HG03039 (cell line): ENCODE measurements around the gene CNDP2.
A peak's percentile ranks its signal among the peaks of the same experiment; 100 is the strongest.

ENCODE experiments used
- ATAC-seq: cut with Tn5 transposase; IDR thresholded peaks from one replicate; pipeline ENCODE4 v1.9.1; 2021; ENCODE audit warnings: mild to moderate bottlenecking, moderate library complexity; ENCODE audit not compliant: unreplicated experiment

CNDP2 gene

DNA sequence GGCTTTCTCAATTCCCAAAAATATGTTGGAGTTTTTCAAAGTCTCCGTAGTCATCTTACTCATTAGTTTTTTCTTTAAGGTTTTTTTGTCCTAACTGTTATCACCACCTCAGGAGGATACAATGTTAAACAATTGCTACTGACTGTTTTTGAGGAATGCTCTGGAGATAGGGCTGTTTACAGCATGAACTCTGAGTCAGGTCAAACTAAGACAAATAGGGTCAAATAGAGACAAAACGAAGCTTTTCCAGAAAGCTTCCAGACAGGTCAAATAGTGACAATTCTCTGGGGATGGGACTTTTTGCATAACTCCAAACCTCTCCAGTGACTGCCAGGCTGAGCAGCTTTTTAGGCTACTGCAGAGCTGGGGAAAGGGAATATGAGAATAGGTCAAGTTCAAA is 23.9 kb upstream of the CNDP2 start:
- no peak for ATAC-seq

GRCh38 chr18:74473976-74474640 is 22.1 kb upstream of the CNDP2 start:
- no peak for ATAC-seq

DNA sequence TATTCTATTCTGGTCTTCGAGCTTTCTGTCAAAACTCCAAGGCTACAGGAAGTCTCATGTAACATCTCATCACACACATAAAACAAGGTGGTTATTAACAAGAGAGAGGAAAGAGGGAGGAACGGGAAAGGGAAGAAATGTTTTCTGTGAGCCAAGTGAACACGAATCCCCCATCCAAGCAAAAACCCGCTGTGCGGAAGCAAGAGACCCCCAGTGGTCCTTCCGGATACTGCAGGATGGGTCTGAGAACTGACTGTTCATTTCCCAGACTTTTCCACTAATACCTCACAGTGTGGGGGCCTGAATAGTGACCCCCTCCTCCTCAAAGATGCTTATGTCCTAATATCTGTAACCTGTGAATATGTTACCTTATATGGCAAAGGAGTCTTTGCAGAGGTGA is 20.0 kb upstream of the CNDP2 start:
- no peak for ATAC-seq

DNA sequence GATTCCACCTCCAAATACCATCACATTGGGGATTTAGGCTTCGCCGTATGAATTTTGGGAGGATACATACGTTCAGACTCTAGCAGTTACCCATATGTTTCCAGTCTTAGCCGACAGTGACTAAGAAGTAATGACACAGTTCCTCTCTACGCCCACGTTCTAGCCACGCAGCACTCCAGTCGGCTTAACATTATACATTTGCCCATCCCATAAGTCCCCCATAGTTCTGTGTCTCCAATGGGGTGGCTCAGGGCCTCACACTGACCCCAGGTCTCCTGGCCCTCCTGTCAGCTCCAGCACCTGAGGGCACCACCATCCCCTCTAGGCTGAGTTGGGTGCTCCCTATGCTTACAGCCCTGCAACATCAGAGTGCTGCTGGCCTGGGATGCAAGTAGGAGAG is 18.4 kb upstream of the CNDP2 start:
- no peak for ATAC-seq

GRCh38 chr18:74478316-74478715 is 17.8 kb upstream of the CNDP2 start:
- ATAC-seq, result no peak

DNA sequence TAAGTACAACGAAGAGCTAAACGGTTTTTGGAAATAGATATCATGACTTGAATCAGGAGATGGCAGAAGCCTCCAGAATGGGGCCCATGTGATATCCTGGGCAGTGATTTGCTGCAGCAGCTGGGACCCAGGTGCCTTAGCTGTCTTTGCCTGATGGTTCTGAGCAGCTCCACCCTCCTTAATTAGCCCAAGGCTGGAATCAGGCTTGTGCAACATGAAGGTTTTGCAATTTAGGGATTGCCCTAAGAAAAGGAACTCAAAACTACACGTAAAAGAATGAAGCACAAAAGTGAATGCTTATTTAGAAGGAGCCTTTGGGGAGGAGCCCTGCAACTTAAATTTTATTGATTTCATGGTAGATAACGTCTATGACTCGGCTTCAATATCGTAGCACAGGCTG is 17.3 kb upstream of the CNDP2 start:
- ATAC-seq, result no peak

DNA sequence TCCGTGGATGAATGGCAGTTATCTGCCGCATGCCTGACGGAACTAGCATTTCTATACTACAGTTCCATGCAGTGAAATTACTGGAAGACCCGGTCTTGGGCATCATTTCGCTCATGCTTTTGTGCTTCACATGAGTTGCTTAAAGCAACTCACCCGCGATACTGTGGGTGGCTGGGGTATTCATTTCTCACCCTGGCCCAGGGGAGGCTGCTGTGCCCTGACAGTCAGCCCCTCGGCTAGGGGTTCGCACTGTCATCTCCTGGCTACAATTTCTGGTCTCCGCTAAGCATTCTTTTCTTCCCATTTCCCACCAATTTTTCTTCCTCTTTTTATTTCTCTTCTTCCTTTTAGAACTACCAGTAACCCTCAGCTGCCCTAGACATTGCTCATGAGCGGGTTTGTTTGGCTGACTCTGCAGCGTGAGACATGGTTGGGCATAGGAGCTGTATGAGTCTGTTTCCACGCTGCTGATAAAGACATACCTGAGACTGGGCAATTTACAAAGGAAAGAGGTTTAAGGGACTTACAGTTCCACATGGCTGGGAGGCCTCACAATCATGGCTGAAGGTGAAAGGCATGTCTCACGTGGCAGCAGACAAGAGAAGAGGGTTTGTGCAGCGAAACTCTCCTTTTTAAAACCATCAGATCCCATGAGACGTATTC is 16.5 kb upstream of the CNDP2 start:
- no peak for ATAC-seq

DNA sequence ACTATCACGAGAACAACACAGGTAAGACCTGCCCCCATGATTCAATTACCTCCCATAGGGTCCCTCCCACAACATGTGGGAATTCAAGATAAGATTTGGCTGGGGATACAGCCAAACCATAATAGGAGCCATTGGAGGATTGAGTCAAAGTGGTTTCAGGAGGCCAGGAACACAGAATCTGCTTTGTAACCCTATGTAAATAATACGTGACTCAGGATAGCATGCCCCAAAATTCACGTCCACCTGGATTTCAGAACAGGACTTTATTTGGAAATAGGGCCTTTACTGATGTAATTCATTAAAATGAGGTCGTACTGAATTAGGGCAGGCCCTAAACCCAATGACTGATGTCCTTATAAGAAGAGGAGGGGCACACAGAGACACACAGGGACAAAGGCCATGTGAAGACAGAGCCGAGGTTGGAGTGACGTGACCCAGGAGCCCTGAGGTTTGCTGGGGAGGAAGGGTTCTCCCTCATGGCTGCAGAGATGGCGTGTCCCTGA is 16.0 kb upstream of the CNDP2 start:
- ATAC-seq, result no peak

GRCh38 chr18:74482697-74483096 is 13.5 kb upstream of the CNDP2 start:
- ATAC-seq, result no peak

GRCh38 chr18:74486119-74486849 is 9.9 kb upstream of the CNDP2 start:
- no peak for ATAC-seq

DNA sequence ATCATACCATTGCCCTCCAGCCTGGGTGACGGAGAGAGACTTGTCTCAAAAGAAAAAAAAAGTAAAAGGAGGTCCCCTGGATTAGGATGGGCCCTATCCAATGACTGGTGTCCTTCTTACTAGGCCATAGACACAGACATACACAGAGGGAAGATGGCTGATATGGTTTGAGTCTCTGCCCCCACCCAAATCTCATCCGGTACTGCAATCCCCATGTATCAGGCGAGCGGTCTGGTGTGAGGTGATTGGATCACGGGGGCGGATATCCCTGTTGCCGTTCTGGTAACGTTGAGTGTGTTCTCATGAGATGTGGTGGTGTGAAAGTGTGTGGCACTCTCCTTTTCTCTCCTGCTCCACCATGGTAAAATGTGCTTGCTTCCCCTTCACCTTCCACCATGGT is 7.8 kb upstream of the CNDP2 start:
- ATAC-seq, result no peak

GRCh38 chr18:74488864-74489263 is 7.3 kb upstream of the CNDP2 start:
- ATAC-seq, result no peak

GRCh38 chr18:74489676-74490075 is 6.5 kb upstream of the CNDP2 start:
- ATAC-seq, result no peak

GRCh38 chr18:74492259-74492658 is 3.9 kb upstream of the CNDP2 start:
- ATAC-seq, result no peak

DNA sequence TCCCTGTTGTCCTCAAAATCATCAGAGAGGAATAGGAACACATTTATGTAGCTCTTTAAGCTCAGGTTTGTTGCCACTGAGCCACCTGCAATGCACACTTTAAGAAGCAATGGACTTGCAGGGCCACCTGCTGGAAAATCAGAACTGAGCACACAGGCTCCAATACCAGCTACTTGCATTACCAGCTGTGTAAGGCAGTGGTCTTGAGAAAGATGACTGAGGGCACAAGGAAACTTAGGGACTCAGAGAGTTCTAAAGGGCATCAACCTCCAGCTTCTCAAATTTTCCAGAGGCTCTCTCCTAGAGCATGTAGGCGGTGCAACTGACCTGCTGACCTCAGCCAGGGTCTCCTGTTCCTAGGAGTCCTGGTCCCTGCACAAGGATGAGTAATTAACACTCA is 2.5 kb upstream of the CNDP2 start:
- ATAC-seq, result no peak

DNA sequence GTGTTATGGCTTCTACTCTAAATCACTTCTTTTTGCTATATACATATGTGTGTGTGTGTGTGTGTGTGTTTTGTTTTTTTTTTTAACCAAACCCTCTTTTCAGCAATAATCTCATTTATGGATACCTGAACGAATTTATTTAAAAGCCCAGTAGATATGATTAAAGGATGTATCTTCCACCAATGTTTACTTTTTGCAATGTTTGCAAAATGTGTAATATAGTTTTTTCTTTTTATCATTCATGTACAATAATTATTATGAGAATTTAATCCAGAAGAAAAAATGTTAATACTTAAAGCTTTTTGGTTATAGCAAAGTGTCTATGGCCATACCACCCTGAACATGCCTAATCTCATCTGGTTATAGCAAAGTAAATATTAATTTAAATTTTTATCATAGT is 1.6 kb upstream of the CNDP2 start:
- no peak for ATAC-seq

DNA sequence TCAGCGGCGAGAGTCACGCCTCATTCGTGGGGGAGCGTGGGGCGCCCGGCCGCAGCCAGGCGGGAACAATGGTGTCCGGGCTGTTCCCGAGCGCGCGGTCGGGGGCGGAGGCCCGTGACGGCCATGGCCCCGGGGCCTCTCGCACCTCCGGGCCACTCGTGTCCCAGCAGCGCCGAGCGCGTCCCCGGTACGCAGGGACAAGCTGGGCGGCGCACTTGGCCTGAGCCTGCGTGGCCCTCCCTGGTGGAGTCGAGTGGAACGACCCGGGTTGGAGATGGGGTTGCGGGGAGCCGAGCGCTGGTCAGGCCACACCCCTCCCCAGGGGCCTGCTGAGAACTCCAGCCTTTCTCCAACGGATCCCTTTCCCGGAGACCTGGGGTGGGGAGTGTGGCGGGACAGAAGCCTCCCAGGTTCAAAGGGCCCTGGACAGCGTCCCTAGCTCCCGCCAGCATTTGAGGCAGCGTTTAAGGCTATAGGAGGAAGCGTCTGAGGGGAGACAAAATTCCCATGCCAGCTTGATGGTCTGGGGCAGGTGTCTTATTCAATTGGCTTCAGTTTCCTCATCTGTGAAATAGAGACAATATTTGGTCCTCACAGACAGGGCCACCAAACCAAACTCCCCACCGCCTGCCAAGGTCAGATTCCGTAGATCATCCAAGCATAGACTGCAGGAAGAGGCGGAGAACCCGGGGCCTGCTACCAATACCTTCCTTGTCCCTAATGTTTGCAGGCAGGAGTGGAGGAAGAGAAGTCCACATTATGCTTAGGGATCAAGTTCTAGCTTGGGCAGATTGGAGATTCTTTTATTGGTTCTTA is 553 bp downstream of the CNDP2 start:
- ATAC-seq, result peak; percentile 18

GRCh38 chr18:74497324-74497676 is 1.1 kb downstream of the CNDP2 start:
- ATAC-seq, result no peak

GRCh38 chr18:74497778-74498177 is 1.6 kb downstream of the CNDP2 start:
- ATAC-seq, result no peak

DNA sequence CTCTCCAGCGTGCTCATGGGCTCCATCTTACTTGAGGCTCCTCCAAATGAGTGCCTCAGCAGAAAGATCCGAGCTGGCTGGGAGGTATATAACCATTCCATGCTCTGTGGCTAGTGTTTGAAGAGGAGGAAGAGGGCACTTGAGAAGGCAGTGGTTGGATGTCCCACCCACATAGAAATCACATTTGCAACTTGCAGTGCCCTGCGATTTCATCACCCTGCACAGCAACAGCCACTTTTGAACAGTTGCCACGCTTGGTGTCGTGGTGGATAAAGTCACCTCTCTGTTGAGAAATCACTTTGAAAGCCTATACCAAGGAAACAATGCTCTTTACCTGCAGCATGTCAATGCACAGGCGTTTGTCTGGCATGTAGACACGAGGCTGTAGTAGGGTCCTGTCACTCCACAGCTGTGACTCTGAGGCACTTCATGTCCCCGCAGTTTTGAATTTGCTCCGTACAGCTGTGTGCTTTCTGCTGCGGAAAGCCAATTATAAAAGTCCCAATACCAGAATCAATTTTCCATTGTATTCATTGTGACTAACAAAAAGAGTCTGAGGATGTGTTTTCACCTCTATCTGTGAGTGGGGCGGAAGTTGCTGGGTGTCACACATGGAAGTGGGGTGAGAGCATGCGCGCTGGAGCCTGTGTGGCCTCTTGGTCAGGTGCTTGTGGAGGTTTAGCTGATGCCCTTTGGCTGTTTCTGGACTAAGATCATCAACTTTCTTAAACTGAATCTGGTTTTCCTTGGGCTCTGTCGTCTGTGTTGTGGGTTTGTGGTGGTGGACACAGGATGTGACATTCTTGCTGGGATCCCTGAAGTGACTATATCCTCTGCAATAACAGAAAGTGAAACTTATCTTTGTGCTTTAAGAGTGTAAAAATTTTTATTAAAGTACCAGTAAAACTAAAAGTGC is 2.8 kb downstream of the CNDP2 start:
- ATAC-seq, result peak; percentile 32
